Spinal cord (tissue), 10 donors: ENCODE measurements around the gene BRCA2. TPM values are rescaled to one million over a fixed set of nuclear protein-coding genes. Genes with fewer than 3 reads are reported as not detected.
"Not testable (repeated sequence)": the region's sequence is repeated elsewhere in the genome, so short reads cannot be mapped to it uniquely, and the experiment has no call there.

Source experiments
- DNase-seq, 6 donors: peaks; one replicate each; pipeline versions ENCODE4 v3.0.0 to v3.0.0-alpha.2; 2013 to 2015; ENCODE audit warnings: low spot score in 6 of 6, low read depth in 4 of 6
- H3K27ac ChIP-seq: one replicate; pipeline ENCODE4 v1.5.1; 2013; ENCODE audit warnings: low read depth, low read length, control low read depth
- H3K27me3 ChIP-seq: one replicate; pipeline ENCODE4 v1.6.1; 2013; ENCODE audit warnings: low read length; ENCODE audit not compliant: control insufficient read depth, insufficient read depth
- H3K36me3 ChIP-seq: one replicate; pipeline ENCODE4 v1.6.1; 2013; ENCODE audit warnings: low read length; ENCODE audit not compliant: control insufficient read depth, insufficient read depth
- H3K4me1 ChIP-seq: one replicate; pipeline ENCODE4 v1.6.1; 2013; ENCODE audit warnings: low read length; ENCODE audit not compliant: control insufficient read depth, insufficient read depth
- H3K4me3 ChIP-seq: one replicate; pipeline ENCODE4 v1.5.1; 2013; ENCODE audit warnings: low read depth, low read length, control low read depth
- H3K9me3 ChIP-seq: one replicate; pipeline ENCODE4 v1.6.1; 2013; ENCODE audit warnings: low read length; ENCODE audit not compliant: control insufficient read depth, insufficient read depth
- WGBS: methylation state at CpG from one replicate; pipeline ENCODE4 v1.1.5; 2013; ENCODE audit warnings: missing lambda C conversion rate; ENCODE audit not compliant: insufficient coverage; 5-methylcytosine and 5-hydroxymethylcytosine counted together
- polyA plus RNA-seq, 2 donors: library from polyadenylated mRNA; unstranded; fragments of 120-200 nt; gene quantifications; one replicate each; pipeline ENCODE4 v1.2.1, GENCODE V29; 2013; ENCODE audit not compliant: insufficient read length in 2 of 2
- total RNA-seq, 2 donors: library from RNA; depleted of rRNA in 1 of 2; stranded (reverse); fragments of 120-200 nt in 1 of 2; fragments of >200 nt in 1 of 2; gene quantifications; one replicate each; pipeline versions ENCODE4 v1.2.3 to v1.2.4, GENCODE V29; 2013 to 2014
- donor health status: healthy.

Gene BRCA2
- total and polyA plus RNA-seq, 4 donors, result 4.1 to 7.0 (median 4.7) TPM

GRCh38 chr13:32334671-32335070 is 19.4 kb downstream of the BRCA2 start:
- H3K27me3 ChIP-seq, result no peaks in the 10 kb centered on the region
- no peaks in the 10 kb centered on the region for H3K36me3 ChIP-seq
- no peak for DNase-seq
- H3K9me3 ChIP-seq, result no peaks in the 10 kb centered on the region
- H3K4me3 ChIP-seq, result no peak overlapping the region
- H3K27ac ChIP-seq, result no peak overlapping the region
- H3K4me1 ChIP-seq, result no peaks in the 10 kb centered on the region
- no CpG with 5 or more reads among the region's 2 CpGs for WGBS

GRCh38 chr13:32340914-32341313 is 25.6 kb downstream of the BRCA2 start:
- WGBS, result no CpG with 5 or more reads among the region's 3 CpGs
- no peak overlapping the region for H3K4me3 ChIP-seq

GRCh38 chr13:32347651-32348050 is 32.3 kb downstream of the BRCA2 start:
- no CpG with 5 or more reads among the region's 1 CpG for WGBS

More at GRCh38 chr13:32340914-32341313, 25.6 kb downstream of the BRCA2 start:
- Histone ChIP-seq H3K36me3 (no peaks in the 10 kb centered on the region), H3K27ac (no peak overlapping the region), H3K4me1 (no peaks in the 10 kb centered on the region), H3K27me3 (no peaks in the 10 kb centered on the region), H3K9me3 (no peaks in the 10 kb centered on the region)
- DNase-seq, result no peak

DNA sequence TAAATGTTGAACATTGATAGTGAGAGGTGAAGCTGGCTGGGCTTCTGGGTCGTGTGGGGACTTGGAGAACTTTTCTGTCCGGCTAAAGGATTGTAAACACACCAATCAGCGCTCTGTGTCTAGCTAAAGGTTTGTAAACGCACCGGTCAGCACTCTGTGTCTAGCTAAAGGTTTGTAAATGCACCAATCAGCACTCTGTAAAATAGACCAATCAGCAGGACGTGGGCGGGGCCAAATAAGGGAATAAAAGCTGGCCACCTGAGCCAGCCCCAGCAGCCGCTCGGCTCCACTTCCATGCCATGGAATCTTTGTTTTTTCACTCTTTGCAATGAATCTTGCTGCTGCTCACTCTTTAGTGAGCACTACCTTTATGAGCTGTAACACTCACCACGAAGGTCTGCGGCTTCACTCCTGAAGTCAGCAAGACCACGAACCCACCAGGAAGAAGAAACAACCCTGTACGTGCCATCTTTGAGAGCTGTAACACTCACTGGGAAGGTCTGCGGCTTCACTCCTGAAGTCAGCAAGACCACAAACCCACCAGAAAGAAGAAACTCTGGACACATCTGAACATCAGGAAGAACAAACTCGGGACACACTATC is 35.6 kb downstream of the BRCA2 start:
- not testable (repeated sequence) for H3K36me3 ChIP-seq, H3K27me3 ChIP-seq, H3K27ac ChIP-seq, DNase-seq, H3K4me1 ChIP-seq, H3K9me3 ChIP-seq, H3K4me3 ChIP-seq
- WGBS, result 96% methylated on average over 13 of the region's 15 CpGs

More at GRCh38 chr13:32347651-32348050, 32.3 kb downstream of the BRCA2 start:
- no peaks in the 10 kb centered on the region for H3K36me3 ChIP-seq
- H3K4me3 ChIP-seq, result no peak overlapping the region
- no peaks in the 10 kb centered on the region for H3K27me3 ChIP-seq
- no peak overlapping the region for H3K27ac ChIP-seq
- no peaks in the 10 kb centered on the region for H3K9me3 ChIP-seq
- DNase-seq, result no peak
- no peaks in the 10 kb centered on the region for H3K4me1 ChIP-seq

GRCh38 chr13:32354040-32354439 is 38.7 kb downstream of the BRCA2 start:
- H3K27ac ChIP-seq, result no peak overlapping the region
- no CpG with 5 or more reads among the region's 1 CpG for WGBS
- H3K4me3 ChIP-seq, result no peak overlapping the region
- no peaks in the 10 kb centered on the region for H3K36me3 ChIP-seq
- H3K4me1 ChIP-seq, result no peaks in the 10 kb centered on the region
- no peak for DNase-seq
- no peaks in the 10 kb centered on the region for H3K27me3 ChIP-seq
- H3K9me3 ChIP-seq, result no peaks in the 10 kb centered on the region

GRCh38 chr13:32355935-32356334 is 40.6 kb downstream of the BRCA2 start:
- H3K27ac ChIP-seq, H3K27me3 ChIP-seq, H3K4me1 ChIP-seq, H3K36me3 ChIP-seq, DNase-seq, H3K9me3 ChIP-seq, H3K4me3 ChIP-seq: not testable (repeated sequence)
- WGBS, result no CpG with 5 or more reads among the region's 8 CpGs

DNA sequence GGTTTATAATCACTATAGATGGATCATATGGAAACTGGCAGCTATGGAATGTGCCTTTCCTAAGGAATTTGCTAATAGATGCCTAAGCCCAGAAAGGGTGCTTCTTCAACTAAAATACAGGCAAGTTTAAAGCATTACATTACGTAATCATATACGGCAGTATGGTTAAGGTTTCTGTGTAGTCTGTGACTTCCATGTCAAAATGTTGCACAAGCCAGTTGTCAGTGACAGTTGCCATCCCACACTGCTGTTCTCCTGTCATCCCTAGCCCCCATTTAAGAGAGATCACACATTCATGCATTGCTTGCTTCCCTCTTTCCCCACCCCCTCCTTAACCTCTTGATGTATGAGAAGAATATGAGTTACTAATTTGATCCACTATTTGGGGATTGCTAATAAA is 47.3 kb downstream of the BRCA2 start:
- no CpG with 5 or more reads among the region's 2 CpGs for WGBS

DNA sequence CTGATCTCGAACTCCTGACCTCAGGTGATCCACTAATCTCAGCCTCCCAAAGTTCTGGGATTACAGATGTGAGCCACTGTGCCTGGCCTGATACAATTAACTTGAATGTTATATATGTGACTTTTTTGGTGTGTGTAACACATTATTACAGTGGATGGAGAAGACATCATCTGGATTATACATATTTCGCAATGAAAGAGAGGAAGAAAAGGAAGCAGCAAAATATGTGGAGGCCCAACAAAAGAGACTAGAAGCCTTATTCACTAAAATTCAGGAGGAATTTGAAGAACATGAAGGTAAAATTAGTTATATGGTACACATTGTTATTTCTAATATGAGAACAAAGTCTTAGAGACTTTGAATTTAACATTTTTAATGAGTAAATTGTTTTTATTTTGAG is 55.5 kb downstream of the BRCA2 start:
- DNase-seq, result no peak
- Histone ChIP-seq H3K4me1 (no peaks in the 10 kb centered on the region), H3K36me3 (no peaks in the 10 kb centered on the region), H3K27me3 (no peaks in the 10 kb centered on the region), H3K9me3 (no peaks in the 10 kb centered on the region), H3K27ac (no peak overlapping the region), H3K4me3 (no peak overlapping the region)
- WGBS, result no CpG with 5 or more reads among the region's 2 CpGs

More for the DNA sequence above, 47.3 kb downstream of the BRCA2 start:
- H3K9me3 ChIP-seq, result no peaks in the 10 kb centered on the region
- no peaks in the 10 kb centered on the region for H3K36me3 ChIP-seq
- H3K27ac ChIP-seq, result no peak overlapping the region
- no peak for DNase-seq
- H3K4me3 ChIP-seq, result no peak overlapping the region
- no peaks in the 10 kb centered on the region for H3K4me1 ChIP-seq
- no peaks in the 10 kb centered on the region for H3K27me3 ChIP-seq

DNA sequence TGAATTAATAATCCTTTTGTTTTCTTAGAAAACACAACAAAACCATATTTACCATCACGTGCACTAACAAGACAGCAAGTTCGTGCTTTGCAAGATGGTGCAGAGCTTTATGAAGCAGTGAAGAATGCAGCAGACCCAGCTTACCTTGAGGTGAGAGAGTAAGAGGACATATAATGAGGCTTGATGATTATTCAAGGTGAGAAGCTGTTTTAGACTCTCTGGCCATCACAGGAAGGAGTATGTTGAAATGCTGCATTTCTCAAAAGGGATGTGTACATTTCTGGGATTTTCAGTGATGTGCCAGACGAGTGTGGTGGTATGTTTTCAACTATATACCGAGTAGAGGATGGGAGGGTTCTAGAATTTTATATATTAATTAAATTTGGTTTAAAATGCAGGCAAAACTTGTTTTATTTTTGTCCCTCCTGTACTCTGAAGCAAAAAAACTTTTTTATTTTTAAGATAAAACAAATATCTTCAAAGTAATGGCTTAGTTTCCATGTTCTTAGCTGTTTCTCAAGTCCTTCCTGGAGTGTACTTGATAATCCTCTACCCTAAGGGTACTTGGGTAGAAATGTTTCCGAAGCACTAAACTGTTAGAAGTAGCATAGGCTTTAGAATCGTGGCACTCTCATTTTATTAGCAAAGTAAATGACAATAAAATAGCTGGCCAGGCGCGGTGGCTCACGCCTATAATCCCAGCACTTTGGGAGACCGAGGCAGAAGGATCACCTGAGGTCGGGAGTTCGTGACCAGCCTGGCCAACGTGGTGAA is 61.5 kb downstream of the BRCA2 start:
- no peak for DNase-seq
- no peaks in the 10 kb centered on the region for H3K27me3 ChIP-seq
- H3K9me3 ChIP-seq, result no peaks in the 10 kb centered on the region
- 83% methylated on average over 9 of the region's 13 CpGs for WGBS
- no peaks in the 10 kb centered on the region for H3K36me3 ChIP-seq
- H3K27ac ChIP-seq, result no peak overlapping the region
- no peak overlapping the region for H3K4me3 ChIP-seq
- no peaks in the 10 kb centered on the region for H3K4me1 ChIP-seq

DNA sequence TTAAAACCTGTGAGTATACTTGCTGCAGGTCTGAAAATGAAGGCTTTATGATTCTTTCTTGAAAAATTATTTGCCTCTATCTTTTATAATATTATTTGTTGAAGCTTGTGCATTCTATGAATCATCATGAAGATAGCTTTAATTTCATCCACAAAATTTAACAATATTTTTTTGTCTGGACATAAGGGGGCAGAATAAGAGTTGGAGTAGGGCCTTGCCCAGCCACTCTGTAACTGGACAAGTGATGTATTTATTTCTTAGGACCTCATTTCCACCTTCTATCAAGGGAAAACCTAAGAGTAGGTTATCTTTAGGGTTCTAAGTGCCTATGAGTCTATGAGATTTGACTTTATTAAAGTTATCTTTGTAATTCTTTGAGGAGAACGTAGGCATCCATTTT is 62.7 kb downstream of the BRCA2 start:
- WGBS, result no CpG with 5 or more reads among the region's 1 CpG
- Histone ChIP-seq H3K4me3 (no peak overlapping the region), H3K9me3 (no peaks in the 10 kb centered on the region), H3K27ac (no peak overlapping the region), H3K4me1 (no peaks in the 10 kb centered on the region), H3K27me3 (no peaks in the 10 kb centered on the region), H3K36me3 (no peaks in the 10 kb centered on the region)
- no peak for DNase-seq
